Hepatic stellate cell (primary cell): Measurements from ENCODE around the gene SORCS3.

Source experiments
- DNase-seq: peaks from one replicate; pipeline ENCODE4 v3.0.0; 2011; ENCODE audit warnings: low spot score

SORCS3 gene

GRCh38 chr10:104641187-104641936, at the start of gene SORCS3:
Gene SORCS3, plus strand, starts transcription at chr10:104641290.
- no peak for DNase-seq

DNA sequence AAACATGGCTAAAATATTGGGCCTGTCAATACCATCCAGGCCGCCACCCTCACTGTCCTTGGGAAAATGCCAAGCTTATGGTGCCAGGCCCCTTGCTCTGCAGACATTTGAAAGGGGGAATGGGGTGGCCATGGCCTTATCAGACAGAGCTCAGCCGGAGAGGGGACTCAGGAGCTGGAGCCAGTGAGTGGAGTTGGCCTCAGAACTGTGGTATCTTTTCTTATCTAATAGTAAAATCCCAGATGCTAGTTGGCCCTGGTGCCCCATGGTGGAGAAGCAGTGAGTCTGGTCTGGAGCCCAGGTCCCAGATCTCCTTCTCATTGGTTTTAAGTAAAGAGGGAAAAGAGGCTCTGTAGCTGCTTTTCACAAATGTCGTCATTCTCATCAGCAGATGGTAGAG, 49.6 kb upstream of the SORCS3 start:
- DNase-seq, result no peak

GRCh38 chr10:104601166-104601565, 39.9 kb upstream of the SORCS3 start:
- no peak for DNase-seq

GRCh38 chr10:104608091-104608828, 32.8 kb upstream of the SORCS3 start:
- DNase-seq, result no peak

GRCh38 chr10:104612571-104613205, 28.4 kb upstream of the SORCS3 start:
- DNase-seq, result no peak

- DNase-seq, result no peak
These were observed 27.7 kb upstream of the SORCS3 start for GRCh38 chr10:104613406-104613805.

DNA sequence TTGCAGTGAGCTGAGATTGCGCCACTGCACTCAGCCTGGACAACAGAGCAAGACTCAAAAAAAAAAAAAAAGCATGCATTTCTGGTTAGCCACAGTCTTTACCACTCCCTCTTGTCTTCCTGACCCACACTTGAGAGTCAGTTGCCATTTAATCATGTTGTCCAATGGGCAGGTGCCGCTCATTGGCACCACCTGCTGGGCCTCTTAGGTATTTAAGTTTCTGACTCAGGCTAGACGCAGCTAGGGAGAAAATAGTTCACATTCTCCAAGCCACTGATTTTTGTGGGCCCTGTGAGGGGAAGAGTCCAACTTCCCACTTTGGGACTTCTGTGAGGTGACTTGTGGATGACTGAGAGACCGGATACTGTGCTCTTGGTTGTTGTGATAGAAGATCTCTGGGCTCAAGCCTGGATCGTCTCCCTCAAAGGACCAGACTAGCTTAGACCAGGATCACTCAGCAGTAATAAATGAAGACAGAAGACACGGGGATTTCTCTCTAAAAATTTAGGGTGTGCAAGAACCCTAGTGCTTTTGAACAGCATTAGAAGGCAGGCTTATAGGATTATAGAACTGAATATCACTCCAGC, 26.8 kb upstream of the SORCS3 start:
- DNase-seq, result peak; percentile 20

- DNase-seq, result no peak
These were observed 26.0 kb upstream of the SORCS3 start for GRCh38 chr10:104615136-104615535.

GRCh38 chr10:104617831-104618230, 23.3 kb upstream of the SORCS3 start:
- no peak for DNase-seq

DNA sequence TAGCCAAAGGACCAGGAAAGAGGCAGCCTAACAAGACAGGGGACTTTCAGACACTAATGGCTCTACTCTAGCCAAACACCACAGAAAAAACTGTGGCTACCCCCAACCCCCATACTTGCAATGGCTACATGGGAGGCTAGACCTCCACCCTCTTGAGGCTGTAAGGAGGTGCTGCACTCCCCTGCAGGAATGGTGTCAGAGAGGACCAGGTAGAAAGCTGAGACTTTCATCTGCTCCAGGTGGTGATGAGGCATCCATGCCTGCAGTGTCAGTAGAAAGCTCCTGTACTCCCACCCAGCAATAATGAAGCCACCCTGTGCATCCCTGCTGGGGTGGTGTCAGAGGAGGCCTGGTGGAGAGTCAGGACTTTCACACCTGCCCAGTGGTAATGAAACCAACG, 18.9 kb upstream of the SORCS3 start:
- no peak for DNase-seq

DNA sequence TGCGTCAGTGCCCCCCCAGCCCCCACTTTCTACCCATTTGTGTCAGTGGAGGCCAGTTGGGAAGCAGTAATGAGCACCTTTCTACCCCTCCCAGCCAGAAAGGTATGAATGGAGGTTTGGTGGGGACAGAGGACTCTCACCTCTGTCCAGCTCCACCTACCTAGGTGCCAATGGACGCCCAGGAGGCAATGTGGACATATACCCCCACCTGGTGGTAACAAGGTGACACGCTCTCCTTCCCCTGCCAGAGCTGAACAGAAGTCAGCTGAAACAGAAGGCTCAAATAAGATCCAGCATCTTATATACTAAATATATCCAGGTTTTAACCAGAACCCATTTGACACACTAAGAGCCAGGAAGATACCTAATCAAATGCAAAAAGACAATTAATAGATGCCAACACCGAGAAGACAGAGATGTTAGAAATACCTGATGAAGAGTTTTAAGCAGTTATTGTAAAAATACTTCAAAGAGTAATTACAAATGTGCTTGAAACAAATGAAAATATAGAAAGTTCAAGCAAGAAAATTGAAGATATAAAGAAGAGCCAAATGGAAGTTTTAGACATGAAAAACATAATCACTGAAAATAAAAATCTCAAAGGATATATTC, 18.4 kb upstream of the SORCS3 start:
- no peak for DNase-seq

GRCh38 chr10:104630731-104631130, 10.4 kb upstream of the SORCS3 start:
- no peak for DNase-seq

- DNase-seq, result no peak
These were observed 9.1 kb upstream of the SORCS3 start for GRCh38 chr10:104631946-104632345.

DNA sequence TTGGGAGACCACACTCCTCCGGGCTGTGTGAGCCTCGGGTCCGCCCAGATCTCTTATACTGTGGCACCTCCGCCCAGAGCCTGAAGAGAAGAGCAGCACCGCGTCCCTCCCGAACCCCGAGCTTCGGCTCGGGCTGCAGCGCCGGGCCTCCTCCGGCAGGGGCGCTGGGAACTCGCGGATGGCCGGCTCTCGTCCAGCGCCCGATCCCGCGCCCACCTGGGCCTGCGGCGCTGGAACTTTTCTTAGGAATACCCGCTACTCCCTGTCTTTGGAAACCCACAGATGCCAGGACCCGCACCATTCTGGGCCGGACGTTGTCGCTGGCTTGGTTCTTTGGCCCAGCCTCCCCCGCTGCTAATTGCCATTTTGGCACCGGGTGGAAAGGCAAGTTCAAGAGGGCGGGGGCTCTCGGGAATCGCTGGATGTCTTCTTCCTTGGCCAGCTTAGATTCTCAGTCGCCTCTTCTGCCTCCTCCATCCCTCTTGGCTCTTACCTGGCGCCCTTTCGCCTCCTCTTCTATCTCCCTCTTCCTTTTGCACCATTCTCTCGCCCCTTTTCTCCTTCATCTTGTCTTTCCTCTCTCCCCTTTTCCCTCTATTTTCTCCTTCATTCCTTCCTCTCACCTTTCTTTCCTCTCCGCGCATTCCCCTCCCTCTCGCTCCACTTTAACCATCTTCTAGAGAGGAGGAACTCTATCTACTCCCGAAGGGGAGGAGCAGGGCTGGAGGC, 2.1 kb upstream of the SORCS3 start:
- DNase-seq, result no peak

- DNase-seq, result no peak
These were observed 1.3 kb upstream of the SORCS3 start for GRCh38 chr10:104639590-104640338.

- no peak for DNase-seq
These were observed 527 bp upstream of the SORCS3 start for GRCh38 chr10:104640339-104641186.

DNA sequence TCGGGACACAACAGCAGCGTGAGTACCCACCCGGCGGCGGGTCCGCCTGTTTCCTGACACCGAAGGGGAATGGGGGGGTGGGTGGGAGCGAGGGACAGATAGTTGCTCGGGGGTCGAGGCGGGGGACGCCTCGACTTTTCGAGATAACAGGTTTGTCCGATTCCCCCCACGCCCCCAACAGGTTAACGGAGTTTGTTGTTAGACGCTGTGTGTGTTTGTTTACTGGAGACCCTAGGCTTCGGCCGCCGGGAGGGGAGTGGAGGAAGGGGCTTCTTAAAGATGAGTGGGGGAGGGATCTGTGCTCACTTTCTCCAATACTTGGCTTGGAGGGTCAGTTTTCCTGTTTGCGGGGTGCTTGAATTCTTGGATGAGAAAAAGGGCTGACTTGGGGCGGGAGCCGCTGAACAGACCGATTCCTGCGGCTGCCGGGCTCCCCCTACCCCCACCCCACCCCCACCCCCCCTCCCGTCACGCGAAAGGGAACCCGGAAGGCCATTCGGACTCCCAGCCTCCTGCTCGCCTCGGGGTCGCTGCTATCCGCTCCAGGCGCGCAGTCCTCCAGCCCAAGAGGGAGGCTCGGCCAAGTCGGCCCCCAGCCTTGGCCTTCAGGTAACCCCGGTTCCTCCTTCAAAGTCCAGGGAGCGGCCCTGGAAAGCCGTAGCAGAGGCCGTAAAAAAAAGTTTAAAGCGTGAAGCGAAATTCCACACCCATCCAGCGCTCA, 1.0 kb downstream of the SORCS3 start:
- no peak for DNase-seq

GRCh38 chr10:104642658-104643302, 1.7 kb downstream of the SORCS3 start:
- no peak for DNase-seq

GRCh38 chr10:104643303-104643663, 2.2 kb downstream of the SORCS3 start:
- no peak for DNase-seq
